ENCODE measurements around the gene EHHADH.

Gene EHHADH

DNA sequence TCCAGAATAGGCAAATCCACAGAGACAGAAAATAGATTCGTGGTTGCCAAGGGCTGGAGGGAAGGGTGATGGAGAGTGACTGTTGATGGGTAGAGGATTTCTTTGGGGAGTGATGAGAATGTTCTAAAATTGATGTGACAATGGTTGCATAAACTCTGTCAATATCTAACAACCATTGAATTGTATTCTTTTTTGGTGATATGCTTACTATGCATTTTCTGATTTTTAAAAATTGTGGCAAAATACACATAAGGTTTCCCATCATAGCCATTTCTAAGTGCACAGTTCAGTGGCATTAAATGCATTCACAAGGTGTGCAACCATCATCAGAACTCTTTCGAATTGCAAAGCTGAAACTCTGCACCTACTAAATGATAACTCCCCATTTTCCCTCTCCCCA, 56.8 kb downstream of the EHHADH start:
- no peak for DNase-seq (ENCODE audit: low read depth in 2 of 2)

DNA sequence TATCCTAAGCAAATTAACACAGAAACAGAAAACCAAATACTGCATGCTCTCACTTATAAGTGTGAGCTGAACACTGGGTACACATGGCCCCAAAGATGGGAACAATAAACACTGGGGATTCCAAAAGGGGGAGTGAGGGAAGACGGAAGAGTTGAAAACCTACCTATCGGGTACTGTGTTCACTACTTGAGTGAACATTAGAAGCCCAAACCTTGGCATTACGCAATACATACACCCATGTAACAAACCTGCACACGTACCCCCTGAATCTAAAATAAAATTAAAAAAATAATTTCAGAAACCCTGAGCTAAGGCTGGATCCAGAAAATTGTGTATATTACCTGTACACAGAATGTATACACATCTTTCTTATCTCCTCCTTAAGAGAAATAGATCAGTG, 58.2 kb downstream of the EHHADH start:
- DNase-seq (ENCODE audit: low read depth in 2 of 2): no peak

DNA sequence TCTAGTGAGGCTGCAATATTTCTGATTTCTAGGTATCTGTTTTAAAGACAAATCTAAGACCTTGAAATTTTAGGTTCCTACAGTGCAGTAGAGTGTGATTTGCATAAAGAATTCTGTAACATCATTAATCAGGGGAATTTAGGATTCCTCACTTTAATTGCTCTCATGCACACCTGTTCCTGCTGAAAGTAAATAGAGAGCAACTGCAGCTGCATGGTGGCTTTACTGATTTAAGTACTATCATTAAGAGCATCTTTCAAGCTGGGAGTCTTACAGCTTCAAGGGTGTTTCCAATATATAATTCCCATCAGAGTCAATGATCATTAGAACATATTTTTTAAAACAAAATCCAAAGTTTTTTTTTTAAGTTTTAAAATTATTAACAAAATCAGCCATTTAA, 65.0 kb downstream of the EHHADH start:
- DNase-seq (ENCODE audit: low read depth in 2 of 2): no peak

DNA sequence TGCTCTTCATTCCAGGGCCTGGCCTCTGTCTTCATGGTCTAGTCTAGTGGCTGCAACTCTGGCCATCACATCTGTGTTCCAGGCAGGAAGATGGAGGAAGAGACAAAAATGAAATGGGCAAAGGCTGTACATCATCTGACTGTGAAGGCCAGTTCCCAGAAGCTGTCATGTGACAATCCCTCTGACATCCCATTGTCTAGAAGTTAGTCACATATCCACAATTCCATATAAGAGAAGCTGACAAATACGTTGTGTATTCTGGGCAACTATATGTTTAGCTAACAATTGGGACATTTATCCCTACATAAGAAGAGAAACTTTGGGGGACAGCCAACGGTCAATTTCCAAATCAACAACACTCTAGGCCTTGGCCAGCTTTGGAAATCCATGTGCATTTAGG, 66.5 kb downstream of the EHHADH start:
- DNase-seq (ENCODE audit: low read depth in 2 of 2): no peak

DNA sequence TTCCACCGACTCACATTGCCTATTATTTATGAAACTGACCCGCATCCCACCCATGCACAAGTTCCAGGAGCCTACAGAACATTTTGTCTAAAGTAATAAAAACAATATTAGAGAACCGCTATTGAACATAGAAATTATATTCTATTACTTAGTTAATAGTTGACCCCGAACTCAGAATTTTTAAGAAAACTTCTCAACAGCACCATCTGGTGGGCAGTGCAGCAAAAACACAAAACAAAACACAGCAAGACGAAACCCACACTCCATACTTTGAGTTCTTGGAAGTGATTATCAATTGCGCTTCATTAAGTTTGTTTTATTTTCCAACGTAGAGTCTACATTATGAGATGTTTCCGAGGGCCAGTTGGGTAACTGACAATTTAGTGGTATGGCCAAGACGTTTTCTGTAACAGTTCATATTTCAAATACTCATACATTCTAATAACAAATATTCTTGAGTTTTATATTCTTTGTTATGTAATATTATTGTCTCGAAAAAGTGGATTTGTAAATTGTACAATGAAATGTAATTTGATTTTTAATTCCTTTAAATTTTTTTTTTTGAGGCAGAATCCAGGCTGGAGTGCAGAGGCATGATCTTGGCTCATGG, 77.0 kb downstream of the EHHADH start:
- DNase-seq (ENCODE audit: low read depth in 2 of 2): no peak

DNA sequence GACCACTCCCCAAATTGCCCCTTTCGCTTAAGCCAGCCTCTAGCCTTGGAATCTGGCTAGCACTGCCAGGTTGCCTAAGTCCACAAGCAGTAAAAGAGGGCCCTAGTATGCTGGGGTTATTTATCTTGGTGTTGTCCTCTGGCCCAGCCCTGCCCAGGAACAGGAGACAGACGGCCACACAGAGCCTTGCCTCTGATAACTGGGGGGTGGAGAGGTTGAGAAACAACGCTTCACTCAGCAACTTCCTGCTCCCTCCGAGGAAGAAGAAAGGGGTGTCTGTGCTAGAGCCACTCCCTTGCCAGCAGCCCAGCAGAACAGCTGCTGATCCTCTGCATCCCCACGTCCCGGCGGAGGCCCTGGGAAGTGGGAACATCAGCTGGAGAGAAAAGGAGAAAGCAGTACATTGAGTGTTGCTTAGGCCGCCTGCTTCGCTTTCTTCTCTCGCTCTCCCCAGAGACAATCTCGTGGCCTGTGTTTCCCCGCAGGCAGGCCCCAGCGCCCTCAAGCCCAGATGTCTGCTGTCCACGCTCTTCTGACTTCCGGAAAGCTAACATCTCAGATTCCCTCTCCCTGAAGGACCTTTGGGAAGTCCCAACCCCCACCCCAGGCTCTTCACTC, 78.4 kb downstream of the EHHADH start:
- no peak for DNase-seq (ENCODE audit: low read depth in 2 of 2)

DNA sequence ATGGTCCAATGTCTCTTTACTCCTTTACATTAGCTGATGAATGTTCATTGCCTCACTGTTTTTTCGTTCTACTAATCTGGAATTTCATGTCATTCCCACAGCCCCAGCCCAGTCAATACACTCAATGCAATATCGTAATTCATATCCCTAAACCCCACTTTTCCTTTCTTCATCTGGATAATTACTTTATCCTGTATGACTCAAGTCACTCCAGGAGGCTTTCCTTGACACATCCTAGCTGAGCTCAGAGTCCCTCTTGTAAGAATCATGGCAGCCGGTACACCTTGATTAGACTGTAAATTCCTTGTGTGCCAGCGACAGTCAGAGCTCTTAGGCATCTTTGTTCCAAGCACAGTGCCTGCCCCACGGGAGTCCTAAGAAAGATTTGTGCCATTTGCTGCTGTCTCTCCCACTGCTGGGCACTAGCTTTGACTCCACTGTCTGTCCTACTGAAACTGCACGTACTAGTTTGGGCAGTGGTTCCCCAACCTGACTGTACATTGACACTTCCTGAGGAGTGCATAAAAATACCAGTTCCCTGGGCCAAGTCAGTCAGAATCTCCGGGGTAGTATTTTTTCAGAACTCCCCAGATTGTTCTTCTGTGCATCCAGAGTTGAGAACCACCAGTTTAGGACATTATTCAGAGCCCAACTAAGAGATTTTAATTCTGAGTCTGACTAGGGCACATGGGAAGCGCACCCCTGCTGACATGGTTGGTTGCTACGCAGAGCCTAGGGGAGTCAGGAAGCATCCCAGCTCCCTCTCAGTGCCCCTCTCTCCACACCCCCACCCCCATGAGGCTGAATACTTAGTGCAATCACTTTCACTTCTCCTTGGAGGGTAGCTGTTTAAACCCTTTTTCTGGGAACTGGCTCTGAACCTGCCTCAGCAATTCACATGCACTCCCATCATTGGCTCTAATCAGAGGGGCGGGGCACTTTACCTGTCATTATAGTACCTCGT, 81.5 kb downstream of the EHHADH start:
- DNase-seq (ENCODE audit: low read depth in 2 of 2): no peak

DNA sequence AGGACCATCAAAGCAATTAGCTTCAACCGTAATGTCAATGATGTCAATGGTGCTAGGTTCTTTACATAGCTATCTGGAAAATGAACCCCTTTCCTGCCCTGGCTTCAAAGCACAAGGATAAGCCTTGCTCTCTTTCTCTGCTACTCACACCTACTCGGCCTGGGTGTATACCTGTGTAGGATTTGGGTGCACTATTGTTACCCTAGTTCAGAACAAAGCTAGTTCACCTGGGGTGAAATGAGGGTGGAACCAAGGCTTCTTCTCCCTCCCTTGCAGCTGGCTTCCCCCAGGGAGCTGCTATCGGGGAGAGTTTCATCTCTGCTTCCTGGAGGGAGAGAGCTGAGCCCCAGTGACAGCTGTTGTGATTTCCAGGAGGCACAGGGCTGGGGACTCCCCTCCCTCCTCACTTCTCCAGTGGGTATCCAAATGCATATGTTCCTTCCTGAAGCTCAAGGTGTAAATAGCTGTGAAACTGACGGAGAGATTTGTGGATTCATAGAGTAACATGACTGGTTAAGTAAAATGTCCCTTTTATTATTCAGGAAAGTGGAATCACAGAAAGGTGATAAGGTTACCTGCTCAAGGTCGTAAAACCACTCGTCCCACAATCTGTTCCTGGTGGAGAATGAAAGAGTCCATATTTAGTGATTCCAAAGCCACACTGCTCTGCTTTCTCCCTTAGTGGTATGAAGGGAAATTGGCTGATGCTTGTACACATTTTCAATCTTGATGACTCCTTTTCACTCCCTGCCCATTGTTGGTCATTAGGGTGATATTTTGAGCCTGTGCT, 89.2 kb downstream of the EHHADH start:
- DNase-seq (ENCODE audit: low read depth in 2 of 2): no peak

DNA sequence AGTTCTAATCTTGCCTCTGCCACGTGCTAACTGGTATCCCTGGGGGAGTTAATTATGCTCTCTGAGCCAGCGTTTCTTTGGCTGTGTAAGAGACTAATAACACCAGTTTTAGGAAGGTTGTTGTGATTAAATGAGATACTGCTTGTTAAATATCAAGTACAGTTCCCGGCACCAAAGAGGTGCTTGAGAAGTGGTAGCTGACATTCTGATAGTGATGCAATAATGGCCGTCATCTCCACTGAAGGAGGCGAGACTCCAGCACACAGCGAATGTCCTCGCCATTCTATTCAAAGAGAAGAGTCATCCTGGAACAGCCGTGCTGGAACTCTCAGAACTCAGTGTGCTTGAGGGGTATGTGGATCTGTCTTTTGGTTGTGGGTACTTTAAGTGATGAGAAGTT, 91.2 kb downstream of the EHHADH start:
- no peak for DNase-seq (ENCODE audit: low read depth in 2 of 2)

DNA sequence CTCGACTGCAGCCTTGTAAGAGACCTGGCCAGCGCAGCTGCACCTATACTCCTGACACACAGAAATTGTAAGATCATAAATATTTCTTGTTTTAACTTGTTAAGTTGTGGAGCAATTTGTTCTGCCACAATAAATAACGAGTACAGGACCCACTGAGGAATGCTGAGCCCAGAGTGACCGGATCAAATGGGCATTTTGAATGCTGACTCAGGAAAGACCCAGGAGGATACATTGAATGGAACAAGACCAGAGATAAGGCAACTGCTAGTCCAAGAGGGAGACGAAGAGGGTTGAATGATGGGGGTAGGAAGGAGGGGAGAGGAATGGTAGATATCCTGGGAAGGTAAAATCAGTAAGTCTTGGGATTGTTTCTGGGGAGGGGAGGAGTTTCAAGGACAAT, 92.1 kb downstream of the EHHADH start:
- DNase-seq (ENCODE audit: low read depth in 2 of 2): no peak

DNA sequence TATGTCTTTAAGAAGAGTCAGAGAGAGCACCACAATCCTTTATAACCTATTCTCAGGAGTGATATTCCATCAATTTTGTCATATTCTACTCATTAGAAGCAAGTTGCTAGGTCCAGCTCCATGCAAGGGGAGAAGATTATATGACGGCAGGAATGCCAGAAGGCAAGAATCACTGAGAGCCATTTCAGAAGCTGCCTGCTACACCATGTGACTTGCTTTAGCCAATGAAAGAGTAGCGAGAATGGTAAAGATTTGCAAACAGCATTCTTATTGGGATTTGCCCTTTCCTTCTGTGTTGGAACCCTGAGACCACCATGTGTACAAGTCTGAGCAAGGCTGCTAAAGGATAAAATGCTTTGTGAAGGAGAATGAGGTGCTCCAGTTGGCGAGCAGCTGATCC, 96.5 kb downstream of the EHHADH start:
- no peak for DNase-seq (ENCODE audit: low read depth in 2 of 2)

DNA sequence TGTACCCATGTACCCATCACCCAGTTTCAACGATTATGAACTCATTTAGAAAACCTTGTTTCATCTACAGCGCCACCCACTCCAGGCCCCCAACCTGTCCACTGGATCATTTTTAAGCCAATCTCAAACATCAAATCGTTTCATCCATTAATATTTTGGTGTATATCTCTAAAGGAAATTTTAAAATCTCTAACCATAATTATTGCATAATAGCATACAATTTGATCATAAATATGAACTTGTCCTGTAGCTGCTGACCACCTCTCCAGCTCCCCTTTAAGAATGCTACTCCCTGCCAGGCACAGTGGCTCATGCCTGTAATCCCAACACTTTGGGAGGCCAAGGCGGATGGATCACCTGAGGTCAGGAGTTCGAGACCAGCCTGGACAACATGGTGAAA, 98.2 kb downstream of the EHHADH start:
- no peak for DNase-seq (ENCODE audit: low read depth in 2 of 2)

DNA sequence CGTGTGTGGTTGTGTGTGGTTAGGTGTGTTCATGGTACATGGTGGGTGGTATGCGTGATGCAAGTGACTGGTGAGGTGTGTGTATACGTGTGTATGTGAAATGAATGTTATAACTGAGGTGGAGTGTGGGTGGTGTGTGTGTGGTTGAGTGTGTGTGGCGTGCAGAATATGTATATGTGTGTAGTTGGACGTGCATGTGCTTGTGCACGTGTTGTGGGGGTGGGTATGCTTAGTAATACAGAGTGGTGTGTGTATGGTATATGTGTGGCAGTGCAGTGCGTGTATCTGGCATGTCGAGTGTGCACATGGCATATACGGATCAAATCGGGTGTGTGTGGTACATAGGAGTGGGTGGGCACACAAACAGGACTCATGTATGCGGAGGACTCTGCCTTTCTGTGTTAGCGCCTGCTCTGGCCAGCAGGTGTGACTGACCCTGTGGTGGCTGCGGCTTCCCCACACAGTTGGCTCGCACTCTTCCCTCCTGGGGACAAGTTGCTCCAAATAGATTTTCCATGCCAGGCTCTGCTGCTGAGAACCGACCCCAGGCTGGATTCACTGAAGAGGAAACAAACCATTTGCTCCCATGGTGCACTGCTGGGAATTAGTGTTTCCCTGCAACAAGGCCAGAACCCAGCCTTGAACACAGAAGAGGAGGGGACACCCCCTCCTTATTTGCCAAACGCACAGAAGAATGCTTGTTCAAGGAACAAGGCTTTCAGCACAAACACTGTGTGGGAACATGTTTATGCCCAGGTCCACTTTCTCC, 99.8 kb downstream of the EHHADH start:
- no peak for DNase-seq (ENCODE audit: low read depth in 2 of 2)

DNA sequence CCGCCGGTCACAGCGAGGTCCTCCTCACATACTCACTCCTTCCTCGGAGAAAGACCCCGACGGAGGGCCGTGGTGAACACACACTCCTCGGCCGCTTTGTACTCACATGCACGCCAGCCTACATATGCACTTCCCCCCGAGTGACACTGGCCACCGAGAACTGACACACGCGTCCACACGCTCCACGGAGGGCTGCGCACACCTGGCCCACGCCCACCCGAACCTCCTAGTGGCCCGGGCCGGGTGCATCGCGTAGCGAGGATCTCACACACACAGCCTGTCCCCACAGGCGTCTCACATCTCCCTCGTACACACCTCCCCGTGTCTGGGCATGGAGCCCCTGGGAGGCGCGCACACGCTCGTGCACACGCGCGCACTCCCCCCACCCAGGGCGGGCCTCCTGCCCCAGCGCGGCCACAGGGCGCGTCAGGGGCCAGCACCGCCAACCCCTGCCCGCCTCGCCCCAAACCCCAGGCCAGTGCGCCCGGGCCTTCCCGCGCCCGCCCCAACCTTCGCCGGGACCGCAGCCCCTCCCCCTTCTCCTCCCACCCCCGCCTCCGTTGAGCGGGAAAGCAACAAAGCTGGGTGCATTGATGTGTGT, 100.6 kb downstream of the EHHADH start:
- DNase-seq (ENCODE audit: low read depth in 2 of 2): no peak

DNA sequence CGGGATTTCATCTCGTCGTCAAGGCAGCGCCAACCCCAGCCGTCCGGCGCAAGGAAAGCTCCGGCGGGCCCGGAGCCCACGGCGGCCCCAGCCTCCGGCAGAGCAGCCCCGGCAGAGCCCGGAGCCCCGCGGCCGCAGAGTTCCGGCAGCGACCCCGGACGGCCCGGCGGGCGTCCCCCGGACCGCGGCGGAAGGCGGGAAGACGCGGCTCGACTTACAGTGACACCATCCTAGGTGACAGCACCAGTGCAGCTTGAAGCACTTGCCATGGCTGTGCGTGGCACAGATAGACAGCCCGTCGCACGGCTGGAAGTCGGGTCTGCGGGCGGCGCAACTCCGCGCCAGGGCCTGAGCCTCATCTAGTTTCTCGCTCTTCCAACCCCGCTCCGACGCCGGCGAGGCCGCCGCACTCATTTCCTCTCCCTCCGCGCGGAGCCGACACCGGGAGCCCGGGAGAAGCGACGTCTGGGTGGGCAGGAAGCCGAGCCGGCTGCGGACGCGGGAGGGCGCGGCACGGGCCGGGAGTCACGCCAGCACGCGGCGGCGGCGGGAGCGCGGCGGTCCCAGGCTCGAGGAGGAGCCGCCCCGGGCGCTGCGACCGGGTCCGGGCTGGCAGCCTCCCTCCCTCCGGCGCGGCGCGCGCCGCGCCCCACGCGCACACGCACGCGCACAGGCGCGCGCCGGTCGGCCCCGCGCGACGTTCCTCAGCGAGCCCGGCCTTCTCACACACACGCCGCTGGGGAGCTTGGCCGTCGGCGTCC, 101.3 kb downstream of the EHHADH start, which contains the start of gene C3orf70:
Gene C3orf70, minus strand, starts transcription at position 651 of the 761 bp plus-strand sequence. Its CDS starts 237 bp downstream, at position 414.
- DNase-seq (ENCODE audit: low read depth in 2 of 2): peak in 1 of 2 donors; percentile 11

DNA sequence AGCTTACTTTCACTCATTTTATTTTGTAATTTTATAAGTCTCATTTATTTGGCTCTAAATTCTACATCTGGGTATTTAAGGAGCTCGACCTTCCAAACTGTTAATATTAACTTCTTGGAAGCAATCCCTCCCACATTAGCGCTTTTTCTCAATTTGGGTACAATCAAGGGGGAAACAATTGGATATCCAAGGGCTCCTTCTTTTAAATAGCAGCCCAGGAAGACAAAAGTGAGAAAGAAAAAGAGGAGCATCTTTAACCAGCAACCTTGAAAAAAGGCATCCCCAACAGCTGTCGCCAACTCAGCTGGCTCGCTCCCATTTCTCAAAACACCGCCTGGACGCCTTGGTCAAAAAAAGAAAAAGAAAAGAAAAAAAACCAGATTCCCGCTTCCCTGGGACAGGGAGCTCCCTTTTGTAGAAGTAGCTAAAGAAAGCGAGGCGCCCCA, 101.9 kb downstream of the EHHADH start:
- no peak for DNase-seq (ENCODE audit: low read depth in 2 of 2)

DNA sequence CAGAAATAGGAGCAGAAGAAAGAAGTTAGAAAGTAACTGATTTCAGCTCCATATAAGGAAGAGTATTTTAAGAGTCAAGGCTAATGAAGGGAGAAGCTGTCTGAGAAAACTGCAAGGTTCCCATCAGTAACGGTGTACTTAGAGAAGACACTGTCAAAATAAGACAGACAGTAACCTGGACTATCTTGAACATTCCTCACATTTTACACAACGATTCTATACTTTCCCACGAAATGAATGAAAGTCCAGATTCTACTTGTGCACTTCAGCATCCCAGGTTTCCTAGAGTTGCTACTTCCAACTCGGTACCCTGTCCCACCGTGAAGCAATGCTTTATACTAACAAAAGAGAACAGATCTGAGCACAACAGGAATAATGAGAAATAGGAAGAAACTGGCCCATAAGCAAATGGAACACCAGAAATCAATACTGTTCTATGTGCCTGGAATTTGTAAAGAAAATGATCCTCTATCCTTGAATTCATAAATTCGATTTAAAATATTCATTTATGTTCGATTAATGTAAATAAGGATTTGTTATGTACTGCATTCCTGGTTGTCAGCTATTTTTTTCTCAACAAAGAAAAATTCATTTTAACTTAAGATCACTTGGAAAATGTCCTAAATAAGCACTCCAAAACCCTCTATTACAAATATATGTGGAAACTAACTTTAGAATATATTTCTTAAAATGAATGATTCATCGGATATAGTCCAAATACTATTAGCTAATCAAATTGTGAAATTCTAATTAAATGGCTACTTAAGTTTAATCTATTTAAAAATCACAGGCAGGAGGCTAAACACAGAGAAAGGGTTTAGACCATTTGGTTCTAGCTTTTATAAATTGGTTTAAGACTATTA, 102.5 kb downstream of the EHHADH start:
- no peak for DNase-seq (ENCODE audit: low read depth in 2 of 2)

DNA sequence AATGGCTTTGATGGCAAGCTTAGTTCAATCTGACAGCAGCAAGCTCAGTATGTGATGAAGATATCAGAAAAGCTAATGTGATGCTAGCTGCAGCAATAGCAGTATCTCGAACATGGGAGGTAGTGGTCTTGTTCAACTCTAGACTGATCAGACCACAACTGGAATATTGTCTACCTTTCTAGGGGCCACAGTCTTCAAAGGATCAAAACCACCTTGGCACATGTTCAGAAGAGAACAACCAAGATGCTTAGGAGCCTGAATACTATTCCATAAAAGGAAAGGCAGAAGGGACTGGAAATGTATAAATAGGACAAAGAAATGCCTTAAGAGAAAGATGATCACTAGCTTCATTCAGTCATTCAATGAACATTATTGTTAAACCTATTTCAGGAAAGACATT, 103.3 kb downstream of the EHHADH start:
- DNase-seq (ENCODE audit: low read depth in 2 of 2): no peak

DNA sequence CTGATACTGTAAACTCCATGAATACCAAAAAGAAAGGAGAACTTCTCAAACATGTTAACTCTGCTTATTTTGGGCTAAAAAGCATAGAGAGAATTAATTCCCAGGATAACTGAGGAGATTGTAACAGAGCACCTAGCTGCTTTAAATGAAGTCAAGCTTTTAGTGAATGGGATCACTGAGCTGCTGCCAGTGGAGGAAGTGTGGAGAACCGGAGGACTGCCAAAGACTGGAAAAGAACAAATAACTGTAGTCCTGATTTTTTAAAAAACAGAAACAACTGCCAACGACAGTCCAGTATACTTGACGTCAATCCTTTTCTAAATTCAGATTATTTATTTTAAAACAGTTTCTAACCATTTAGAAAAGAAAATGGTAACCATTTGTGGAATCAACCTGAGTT, 104.3 kb downstream of the EHHADH start:
- DNase-seq (ENCODE audit: low read depth in 2 of 2): no peak
